Heart left ventricle (tissue), 13 donors: ENCODE results near the gene DDX31.

ENCODE experiments used
- POLR2A ChIP-seq, 2 donors: fragments of 450-650 bp; IDR thresholded peaks; one replicate each; pipeline ENCODE4 v1.6.1; 2017; ENCODE audit warnings: antibody characterized with exemption in 2 of 2, mild to moderate bottlenecking in 2 of 2, moderate library complexity in 2 of 2
- TF ChIP-seq, protein P1 (sequence below), 12 donors: fragments of 200-600 bp; sonication (generic) in 4 of 12; IDR thresholded peaks; one replicate each; pipeline versions ENCODE4 v1.5.0 to v1.8.0; 2018 to 2022; ENCODE audit warnings: antibody characterized with exemption in 12 of 12, mild to moderate bottlenecking in 5 of 12
- donor health status: ischemic (EF 13 %, LVEDD 7.1; RV severe dilation, severe dysfunction).
- donor health status: DM: no; HTN: yes; CAD: no.
- donor health status: DM: no; HTN: no; CAD: no.
- donor health status: ischemic (EF 25% LVEDD 6.9; RV normal size, moderate dysfunction).
- donor health status: ischemic (EF 25% LVEDD 5.7; RV mildly dilated, moderate dysfunction).
- donor health status: ischemic (EF 35%, LVEDD 5.7; RV mildly dilated, moderate dysfunction).
- donor health status: nonischemic (EF 11% LVEDD 7.7; RV severe dilation, severe dysfunction).
- donor health status: DM: yes; HTN: yes; CAD: no.
- donor health status: PGD.
- donor health status: ischemic (EF 29% LVEDD 5.4; RV normal size, mild dysfunction).
- donor health status: nonischemic (EF 23%, LVEDD 6.1; RV moderate dilation, normal function).

DNA sequence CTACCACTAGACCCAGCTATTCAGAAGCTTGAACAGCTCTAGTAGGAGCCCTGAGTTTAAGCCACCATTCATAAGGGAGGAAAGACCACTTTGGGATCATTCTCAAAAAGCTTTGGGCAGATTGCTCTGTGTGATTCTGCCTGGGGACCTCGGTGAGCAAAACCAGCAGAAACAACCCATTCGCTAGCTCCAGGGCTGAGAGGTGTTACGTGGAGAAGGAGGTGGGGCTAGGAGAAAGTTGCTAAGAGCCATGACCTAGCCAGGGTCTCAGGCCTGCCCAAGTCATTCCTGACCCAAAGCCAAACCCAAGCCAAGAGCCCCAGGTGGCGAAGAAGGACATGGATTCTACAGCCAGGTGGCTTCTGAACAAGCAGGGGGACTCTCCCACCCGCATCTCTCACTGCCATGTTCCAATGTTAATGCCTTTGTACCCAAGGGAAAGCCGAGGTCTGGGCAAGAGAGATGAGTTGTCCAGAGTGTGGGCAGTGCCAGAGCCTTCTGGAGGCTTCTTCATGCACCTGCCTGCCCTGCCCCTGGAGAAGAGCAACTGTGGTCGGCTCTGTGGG lies 91.3 kb downstream of the DDX31 start:
- TF ChIP-seq, protein P1, sequence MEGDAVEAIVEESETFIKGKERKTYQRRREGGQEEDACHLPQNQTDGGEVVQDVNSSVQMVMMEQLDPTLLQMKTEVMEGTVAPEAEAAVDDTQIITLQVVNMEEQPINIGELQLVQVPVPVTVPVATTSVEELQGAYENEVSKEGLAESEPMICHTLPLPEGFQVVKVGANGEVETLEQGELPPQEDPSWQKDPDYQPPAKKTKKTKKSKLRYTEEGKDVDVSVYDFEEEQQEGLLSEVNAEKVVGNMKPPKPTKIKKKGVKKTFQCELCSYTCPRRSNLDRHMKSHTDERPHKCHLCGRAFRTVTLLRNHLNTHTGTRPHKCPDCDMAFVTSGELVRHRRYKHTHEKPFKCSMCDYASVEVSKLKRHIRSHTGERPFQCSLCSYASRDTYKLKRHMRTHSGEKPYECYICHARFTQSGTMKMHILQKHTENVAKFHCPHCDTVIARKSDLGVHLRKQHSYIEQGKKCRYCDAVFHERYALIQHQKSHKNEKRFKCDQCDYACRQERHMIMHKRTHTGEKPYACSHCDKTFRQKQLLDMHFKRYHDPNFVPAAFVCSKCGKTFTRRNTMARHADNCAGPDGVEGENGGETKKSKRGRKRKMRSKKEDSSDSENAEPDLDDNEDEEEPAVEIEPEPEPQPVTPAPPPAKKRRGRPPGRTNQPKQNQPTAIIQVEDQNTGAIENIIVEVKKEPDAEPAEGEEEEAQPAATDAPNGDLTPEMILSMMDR (IDR thresholded peaks at IDR 0.05) = no peak
- TF ChIP-seq POLR2A (IDR thresholded peaks at IDR 0.05) = no peak
